Measurements from ENCODE around the gene TBL1Y.

DNA sequence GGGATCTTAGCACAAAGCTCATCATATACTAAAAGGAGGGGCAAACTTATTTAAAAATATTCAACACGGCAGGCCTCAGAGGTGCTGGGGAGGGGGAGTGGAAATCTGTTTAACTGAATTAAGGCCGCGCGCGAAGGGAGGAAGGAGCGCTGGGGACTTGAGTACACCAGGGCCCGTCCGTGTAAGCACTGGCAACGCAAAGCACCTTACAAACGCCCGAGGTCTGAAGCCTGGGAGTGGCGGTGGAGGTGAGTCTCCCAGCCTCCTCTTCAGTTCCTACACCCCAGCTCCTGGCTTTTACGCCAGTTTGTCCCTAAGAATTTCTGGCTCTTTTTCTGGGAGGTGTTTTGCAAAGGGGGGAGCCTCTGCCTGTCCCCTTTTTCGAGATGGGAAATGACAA, 641 bp upstream of the TBL1Y start:
- TF ChIP-seq GATA2 (IDR thresholded peaks at IDR 0.05; ENCODE audit: low read depth, low read length) (no peak), GATA3 (IDR thresholded peaks at IDR 0.05; ENCODE audit: low read depth, low read length) (no peak)
